C4-2B (cell line): ENCODE results near the gene POLR3A.

Experiments
- ZFX ChIP-seq: fragments of 450-650 bp; IDR thresholded peaks from 2 replicates; pipeline ENCODE4 v1.6.1; 2017
- TF ChIP-seq, protein P1 (sequence below): fragments of 450-650 bp; conservative IDR thresholded peaks from 2 replicates; pipeline ENCODE4 v1.5.1; 2017; ENCODE audit warnings: mild to moderate bottlenecking

DNA sequence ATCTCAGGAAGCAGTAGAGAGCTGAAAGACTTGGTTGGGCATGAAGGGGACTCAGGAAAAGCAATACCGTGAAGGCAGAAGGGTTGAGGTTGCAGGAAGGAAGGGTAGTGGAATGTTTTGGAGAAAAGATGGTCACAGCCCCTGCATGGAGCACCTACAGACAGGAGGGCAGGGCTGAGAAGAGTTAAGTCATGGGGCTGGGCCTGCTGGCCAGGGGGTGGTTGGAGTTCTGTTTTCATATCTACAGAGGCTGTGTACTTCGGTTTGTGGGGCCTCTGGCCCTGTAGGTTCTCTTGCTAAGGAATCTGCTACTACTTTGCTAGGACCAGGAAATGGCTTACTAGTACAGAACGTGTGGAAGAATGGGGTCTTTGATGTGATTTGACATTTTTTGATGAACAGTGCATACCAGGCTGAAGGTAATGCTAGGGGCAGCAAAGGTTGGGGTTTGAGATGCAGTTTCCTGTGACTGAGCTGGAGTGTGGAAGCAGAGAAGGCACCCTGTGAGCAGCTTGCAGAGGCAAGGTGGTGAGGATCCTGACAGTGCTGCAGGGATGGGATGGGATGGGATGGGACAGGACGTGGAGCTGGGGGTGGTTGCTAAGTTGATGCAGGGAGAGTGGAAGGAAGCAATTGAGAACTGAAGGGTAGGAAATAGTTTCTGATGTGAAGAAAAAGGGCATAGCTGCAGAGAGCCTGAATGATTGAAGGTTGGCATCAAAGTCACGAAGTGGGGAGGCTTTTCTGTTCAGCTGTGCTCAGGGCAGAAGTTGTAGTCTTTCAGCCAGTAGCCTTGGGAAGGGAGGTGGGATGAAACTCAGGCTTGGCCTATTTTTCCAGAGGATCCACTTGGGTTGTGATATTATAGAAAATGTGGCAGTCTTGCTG lies 12.1 kb upstream of the POLR3A start:
- TF ChIP-seq, protein P1, sequence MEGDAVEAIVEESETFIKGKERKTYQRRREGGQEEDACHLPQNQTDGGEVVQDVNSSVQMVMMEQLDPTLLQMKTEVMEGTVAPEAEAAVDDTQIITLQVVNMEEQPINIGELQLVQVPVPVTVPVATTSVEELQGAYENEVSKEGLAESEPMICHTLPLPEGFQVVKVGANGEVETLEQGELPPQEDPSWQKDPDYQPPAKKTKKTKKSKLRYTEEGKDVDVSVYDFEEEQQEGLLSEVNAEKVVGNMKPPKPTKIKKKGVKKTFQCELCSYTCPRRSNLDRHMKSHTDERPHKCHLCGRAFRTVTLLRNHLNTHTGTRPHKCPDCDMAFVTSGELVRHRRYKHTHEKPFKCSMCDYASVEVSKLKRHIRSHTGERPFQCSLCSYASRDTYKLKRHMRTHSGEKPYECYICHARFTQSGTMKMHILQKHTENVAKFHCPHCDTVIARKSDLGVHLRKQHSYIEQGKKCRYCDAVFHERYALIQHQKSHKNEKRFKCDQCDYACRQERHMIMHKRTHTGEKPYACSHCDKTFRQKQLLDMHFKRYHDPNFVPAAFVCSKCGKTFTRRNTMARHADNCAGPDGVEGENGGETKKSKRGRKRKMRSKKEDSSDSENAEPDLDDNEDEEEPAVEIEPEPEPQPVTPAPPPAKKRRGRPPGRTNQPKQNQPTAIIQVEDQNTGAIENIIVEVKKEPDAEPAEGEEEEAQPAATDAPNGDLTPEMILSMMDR, result no peak
- TF ChIP-seq ZFX, result no peak
